ENCODE data around the gene ZAP70. TPM values are rescaled to one million over a fixed set of nuclear protein-coding genes. Genes with fewer than 3 reads are reported as not detected.

The ZAP70 gene
- total RNA-seq, 1 donor: under 0.01 TPM

GRCh38 chr2:97788986-97789644 lies 75.7 kb downstream of the ZAP70 start:
- Histone ChIP-seq H3K4me2 (ENCODE audit: insufficient read depth, low read length) (no peak overlapping the region), H3K36me3 (ENCODE audit: insufficient read depth, low read length) (peaks cover 19% of the 10 kb centered on the region), H4K20me1 (ENCODE audit: insufficient read depth, low read length) (no peaks in the 10 kb centered on the region), H3K4me1 (ENCODE audit: insufficient read depth, low read length) (no peaks in the 10 kb centered on the region), H3K27me3 (ENCODE audit: insufficient read depth, low read length) (no peaks in the 10 kb centered on the region), H3K4me3 (ENCODE audit: insufficient read depth, low read length) (no peak overlapping the region), H3K79me2 (ENCODE audit: insufficient read depth, low read length) (no peaks in the 10 kb centered on the region), H2AFZ (ENCODE audit: low read length) (no peak overlapping the region), H3K27ac (ENCODE audit: low read depth, low read length) (no peak overlapping the region), H3K9me3 (ENCODE audit: low read depth, low read length) (no peaks in the 10 kb centered on the region)
- TF ChIP-seq CTCF (IDR thresholded peaks at IDR 0.05; ENCODE audit: extremely low read depth, low read depth, low read length): no peak
- peak; percentile 47 for DNase-seq (ENCODE audit: insufficient read length, low spot score, missing footprints)

Small RNA genes lying within 50 kb of the gene (small RNA-seq; reads per million reads assigned to genes)
- gene RNU4-8P: not detected

Other genes with a start within 250 kb of the ZAP70 start
- gene ANKRD36B, start 123.7 kb upstream of the ZAP70 start, total RNA-seq: 49.9 and 60.4 TPM in 2 replicates
- 214 and 243 TPM in 2 replicates for gene COX5B, start 67.5 kb upstream of the ZAP70 start, total RNA-seq
- gene ACTR1B, start 49.5 kb upstream of the ZAP70 start, total RNA-seq: 44.9 and 53.6 TPM in 2 replicates
- gene C2orf92, start 43.9 kb upstream of the ZAP70 start, total RNA-seq: 2.5 and 3.2 TPM in 2 replicates

Data from osteoblast (primary cell).